ENCODE measurements around the gene SRCAP. TPM values are rescaled to one million over a fixed set of nuclear protein-coding genes. Genes with fewer than 3 reads are reported as not detected.

The SRCAP gene
- polyA plus RNA-seq, 4 donors = 1.6 to 36.8 (median 13.7) TPM

DNA sequence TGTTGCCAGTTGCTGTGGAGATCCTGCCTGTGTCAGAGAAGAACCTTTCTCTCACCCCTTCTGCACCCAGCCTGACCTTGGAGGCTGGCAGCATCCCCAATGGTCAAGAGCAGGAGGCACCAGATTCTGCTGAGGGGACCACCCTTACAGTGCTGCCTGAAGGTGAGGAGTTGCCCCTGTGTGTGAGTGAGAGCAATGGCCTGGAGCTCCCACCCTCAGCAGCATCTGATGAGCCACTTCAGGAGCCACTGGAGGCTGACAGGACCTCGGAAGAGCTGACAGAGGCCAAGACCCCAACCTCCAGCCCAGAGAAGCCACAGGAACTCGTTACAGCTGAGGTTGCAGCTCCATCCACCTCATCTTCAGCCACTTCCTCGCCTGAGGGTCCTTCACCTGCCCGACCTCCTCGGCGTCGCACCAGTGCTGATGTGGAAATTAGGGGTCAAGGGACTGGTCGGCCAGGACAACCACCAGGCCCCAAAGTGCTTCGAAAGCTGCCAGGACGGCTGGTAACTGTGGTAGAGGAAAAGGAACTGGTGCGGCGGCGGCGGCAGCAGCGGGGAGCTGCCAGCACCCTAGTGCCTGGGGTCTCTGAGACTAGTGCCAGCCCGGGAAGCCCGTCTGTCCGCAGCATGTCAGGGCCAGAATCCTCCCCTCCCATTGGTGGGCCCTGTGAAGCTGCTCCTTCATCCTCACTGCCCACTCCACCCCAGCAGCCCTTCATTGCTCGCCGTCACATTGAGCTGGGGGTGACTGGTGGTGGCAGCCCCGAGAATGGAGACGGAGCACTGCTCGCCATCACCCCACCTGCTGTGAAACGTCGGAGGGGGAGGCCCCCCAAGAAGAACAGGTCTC lies 39.0 kb downstream of the SRCAP start:
- FAIRE-seq (no peak), DNase-seq (no peak)
- no peaks in the 10 kb centered on the region for H3K9me3 ChIP-seq (ENCODE audit: control insufficient read depth in 2 of 2, insufficient read depth in 1 of 2, low read depth in 1 of 2, low read length in 1 of 2)
- no peak overlapping the region for H3K27ac ChIP-seq (ENCODE audit: low read depth in 1 of 3, low read length in 2 of 3)
- H3K4me3 ChIP-seq (ENCODE audit: low read depth in 1 of 3, low read length in 3 of 3) = no peak overlapping the region
- H3K36me3 ChIP-seq (ENCODE audit: control insufficient read depth in 3 of 3, insufficient read depth in 2 of 3, low read depth in 1 of 3, low read length in 3 of 3) = peaks cover 34 to 75% (median 35%) of the 10 kb centered on the region in 3 donors
- WGBS, 3 donors = 89 to 93% (median 91%) methylated on average over 23 to 25 of the region's 25 CpGs
- H3K4me1 ChIP-seq (ENCODE audit: control insufficient read depth in 3 of 3, insufficient read depth in 2 of 3, low read depth in 1 of 3, low read length in 2 of 3) = peaks cover 2 to 18% (median 2%) of the 10 kb centered on the region in 3 donors
- H3K27me3 ChIP-seq (ENCODE audit: control insufficient read depth in 3 of 3, insufficient read depth in 3 of 3, low read length in 3 of 3) = no peaks in the 10 kb centered on the region

GRCh38 chr16:30738984-30739951 lies 40.3 kb downstream of the SRCAP start:
- FAIRE-seq (no peak), DNase-seq (no peak)
- WGBS, 3 donors = 87 to 91% (median 90%) methylated on average over 35 to 37 of the region's 37 CpGs

GRCh38 chr16:30740364-30741251 lies 41.6 kb downstream of the SRCAP start:
- FAIRE-seq = no peak
- DNase-seq = peak; percentile 86 to 95
- H3K4me3 ChIP-seq (ENCODE audit: low read depth in 1 of 3, low read length in 3 of 3) = no peak overlapping the region

More at GRCh38 chr16:30738984-30739951, 40.3 kb downstream of the SRCAP start:
- Histone ChIP-seq H3K4me1 (ENCODE audit: control insufficient read depth in 3 of 3, insufficient read depth in 2 of 3, low read depth in 1 of 3, low read length in 2 of 3) (peaks cover 2 to 18% (median 2%) of the 10 kb centered on the region in 3 donors), H3K9me3 (ENCODE audit: control insufficient read depth in 2 of 2, insufficient read depth in 1 of 2, low read depth in 1 of 2, low read length in 1 of 2) (no peaks in the 10 kb centered on the region), H3K36me3 (ENCODE audit: control insufficient read depth in 3 of 3, insufficient read depth in 2 of 3, low read depth in 1 of 3, low read length in 3 of 3) (peaks cover 28 to 74% (median 30%) of the 10 kb centered on the region in 3 donors), H3K27me3 (ENCODE audit: control insufficient read depth in 3 of 3, insufficient read depth in 3 of 3, low read length in 3 of 3) (no peaks in the 10 kb centered on the region), H3K4me3 (ENCODE audit: low read depth in 1 of 3, low read length in 3 of 3) (no peak overlapping the region), H3K27ac (ENCODE audit: low read depth in 1 of 3, low read length in 2 of 3) (peak overlapping the region; percentile 8 to 50 (median 37))

GRCh38 chr16:30741461-30741914 lies 42.5 kb downstream of the SRCAP start:
- WGBS, 3 donors = 60 to 81% (median 72%) methylated on average over 6 of the region's 6 CpGs
- FAIRE-seq = no peak
- H3K4me3 ChIP-seq (ENCODE audit: low read depth in 1 of 3, low read length in 3 of 3) = no peak overlapping the region
- H3K36me3 ChIP-seq (ENCODE audit: control insufficient read depth in 3 of 3, insufficient read depth in 2 of 3, low read depth in 1 of 3, low read length in 3 of 3) = peaks cover 20 to 59% (median 26%) of the 10 kb centered on the region in 3 donors
- peak; percentile 30 to 67 for DNase-seq
- no peaks in the 10 kb centered on the region for H3K27me3 ChIP-seq (ENCODE audit: control insufficient read depth in 3 of 3, insufficient read depth in 3 of 3, low read length in 3 of 3)
- peak overlapping the region; percentile 24 to 87 (median 32) for H3K27ac ChIP-seq (ENCODE audit: low read depth in 1 of 3, low read length in 2 of 3)
- no peaks in the 10 kb centered on the region for H3K9me3 ChIP-seq (ENCODE audit: control insufficient read depth in 2 of 2, insufficient read depth in 1 of 2, low read depth in 1 of 2, low read length in 1 of 2)
- peaks cover 2 to 18% (median 2%) of the 10 kb centered on the region in 3 donors for H3K4me1 ChIP-seq (ENCODE audit: control insufficient read depth in 3 of 3, insufficient read depth in 2 of 3, low read depth in 1 of 3, low read length in 2 of 3)

More at GRCh38 chr16:30740364-30741251, 41.6 kb downstream of the SRCAP start:
- Histone ChIP-seq H3K36me3 (ENCODE audit: control insufficient read depth in 3 of 3, insufficient read depth in 2 of 3, low read depth in 1 of 3, low read length in 3 of 3) (peaks cover 26 to 65% (median 31%) of the 10 kb centered on the region in 3 donors), H3K27ac (ENCODE audit: low read depth in 1 of 3, low read length in 2 of 3) (peak overlapping the region; percentile 25 to 87 (median 32)), H3K27me3 (ENCODE audit: control insufficient read depth in 3 of 3, insufficient read depth in 3 of 3, low read length in 3 of 3) (no peaks in the 10 kb centered on the region), H3K4me1 (ENCODE audit: control insufficient read depth in 3 of 3, insufficient read depth in 2 of 3, low read depth in 1 of 3, low read length in 2 of 3) (peaks cover 2 to 18% (median 2%) of the 10 kb centered on the region in 3 donors), H3K9me3 (ENCODE audit: control insufficient read depth in 2 of 2, insufficient read depth in 1 of 2, low read depth in 1 of 2, low read length in 1 of 2) (no peaks in the 10 kb centered on the region)
- 13 to 44% (median 27%) methylated on average over 8 of the region's 8 CpGs for WGBS, 3 donors

- Histone ChIP-seq H3K27ac (ENCODE audit: low read depth in 1 of 3, low read length in 2 of 3) (no peak overlapping the region), H3K36me3 (ENCODE audit: control insufficient read depth in 3 of 3, insufficient read depth in 2 of 3, low read depth in 1 of 3, low read length in 3 of 3) (peaks cover 6 to 36% (median 8%) of the 10 kb centered on the region in 3 donors)
- no peak for FAIRE-seq
These were observed 44.7 kb downstream of the SRCAP start for GRCh38 chr16:30743716-30744115.

DNA sequence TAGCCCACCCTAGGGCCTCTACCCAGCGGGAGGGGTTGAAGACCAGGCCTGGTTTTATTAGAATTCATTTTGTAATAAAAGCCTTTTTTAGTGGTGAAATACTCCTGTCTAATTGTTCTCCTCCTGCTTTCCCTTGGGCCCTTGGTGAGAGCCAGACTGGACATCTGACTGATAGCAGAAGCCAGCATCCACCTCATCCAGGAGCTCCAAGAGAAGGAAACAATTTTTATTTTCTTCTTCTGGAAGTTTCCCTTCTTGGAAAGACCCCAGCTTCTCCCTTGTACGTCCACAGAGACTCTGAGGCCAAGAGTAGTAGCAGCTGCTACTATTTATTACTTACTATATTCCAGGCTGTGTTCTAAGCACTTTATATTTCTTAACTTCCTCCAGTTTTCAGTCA lies 45.2 kb downstream of the SRCAP start:
- H3K36me3 ChIP-seq (ENCODE audit: control insufficient read depth in 3 of 3, insufficient read depth in 2 of 3, low read depth in 1 of 3, low read length in 3 of 3) = peaks cover 3 to 32% (median 5%) of the 10 kb centered on the region in 3 donors
- H3K4me1 ChIP-seq (ENCODE audit: control insufficient read depth in 3 of 3, insufficient read depth in 2 of 3, low read depth in 1 of 3, low read length in 2 of 3) = peaks cover 2 to 23% (median 6%) of the 10 kb centered on the region in 3 donors
- FAIRE-seq (no peak), DNase-seq (no peak)
- WGBS, 3 donors = 79 to 90% (median 89%) methylated on average over 2 of the region's 2 CpGs
- H3K27me3 ChIP-seq (ENCODE audit: control insufficient read depth in 3 of 3, insufficient read depth in 3 of 3, low read length in 3 of 3) = no peaks in the 10 kb centered on the region
- H3K27ac ChIP-seq (ENCODE audit: low read depth in 1 of 3, low read length in 2 of 3) = no peak overlapping the region
- no peaks in the 10 kb centered on the region for H3K9me3 ChIP-seq (ENCODE audit: control insufficient read depth in 2 of 2, insufficient read depth in 1 of 2, low read depth in 1 of 2, low read length in 1 of 2)
- H3K4me3 ChIP-seq (ENCODE audit: low read depth in 1 of 3, low read length in 3 of 3) = no peak overlapping the region

More at GRCh38 chr16:30743716-30744115, 44.7 kb downstream of the SRCAP start:
- no peaks in the 10 kb centered on the region for H3K9me3 ChIP-seq (ENCODE audit: control insufficient read depth in 2 of 2, insufficient read depth in 1 of 2, low read depth in 1 of 2, low read length in 1 of 2)
- peaks cover 2 to 25% (median 6%) of the 10 kb centered on the region in 3 donors for H3K4me1 ChIP-seq (ENCODE audit: control insufficient read depth in 3 of 3, insufficient read depth in 2 of 3, low read depth in 1 of 3, low read length in 2 of 3)
- no peak overlapping the region for H3K4me3 ChIP-seq (ENCODE audit: low read depth in 1 of 3, low read length in 3 of 3)
- 93 to 96% (median 95%) methylated on average over 11 of the region's 11 CpGs for WGBS, 3 donors
- no peaks in the 10 kb centered on the region for H3K27me3 ChIP-seq (ENCODE audit: control insufficient read depth in 3 of 3, insufficient read depth in 3 of 3, low read length in 3 of 3)
- no peak for DNase-seq

GRCh38 chr16:30745082-30745481 lies 46.1 kb downstream of the SRCAP start:
- FAIRE-seq (no peak), DNase-seq (peak in 1 of 2 donors; percentile 82)
- H3K27me3 ChIP-seq (ENCODE audit: control insufficient read depth in 3 of 3, insufficient read depth in 3 of 3, low read length in 3 of 3) = no peaks in the 10 kb centered on the region
- H3K4me1 ChIP-seq (ENCODE audit: control insufficient read depth in 3 of 3, insufficient read depth in 2 of 3, low read depth in 1 of 3, low read length in 2 of 3) = peaks cover 0 to 18% (median 4%) of the 10 kb centered on the region in 3 donors
- WGBS, 3 donors = 23 to 62% (median 26%) methylated on average over 2 of the region's 2 CpGs
- no peaks in the 10 kb centered on the region for H3K9me3 ChIP-seq (ENCODE audit: control insufficient read depth in 2 of 2, insufficient read depth in 1 of 2, low read depth in 1 of 2, low read length in 1 of 2)
- H3K36me3 ChIP-seq (ENCODE audit: control insufficient read depth in 3 of 3, insufficient read depth in 2 of 3, low read depth in 1 of 3, low read length in 3 of 3) = peaks cover 3 to 27% (median 5%) of the 10 kb centered on the region in 3 donors
- peak overlapping the region in 1 of 3 donors; percentile 8 for H3K27ac ChIP-seq (ENCODE audit: low read depth in 1 of 3, low read length in 2 of 3)
- no peak overlapping the region for H3K4me3 ChIP-seq (ENCODE audit: low read depth in 1 of 3, low read length in 3 of 3)
